Liver (tissue), 9 donors: ENCODE results near the gene LAMA5. TPM values are rescaled to one million over a fixed set of nuclear protein-coding genes. Genes with fewer than 3 reads are reported as not detected.

ENCODE experiments used
- DNase-seq: peaks from one replicate; pipeline ENCODE4 v3.0.0-alpha.2; 2017; ENCODE audit warnings: low spot score
- H3K27ac ChIP-seq, 2 donors: one replicate each; pipeline ENCODE4 v1.7.0; 2013; ENCODE audit warnings: inconsistent platforms in 2 of 2, low read length in 2 of 2, control low read depth in 1 of 2, low read depth in 1 of 2, mild to moderate bottlenecking in 1 of 2
- H3K27me3 ChIP-seq, 4 donors: one replicate each; pipeline versions ENCODE4 v1.6.1 to v1.7.0; 2013; ENCODE audit warnings: low read length in 3 of 4, inconsistent platforms in 1 of 4, mild to moderate bottlenecking in 1 of 4, moderate library complexity in 1 of 4; ENCODE audit not compliant: control insufficient read depth in 4 of 4, insufficient read depth in 4 of 4
- H3K36me3 ChIP-seq, 4 donors: one replicate each; pipeline versions ENCODE4 v1.6.1 to v1.7.0; 2013; ENCODE audit warnings: low read length in 3 of 4, mild to moderate bottlenecking in 3 of 4, low read depth in 1 of 4, moderate library complexity in 1 of 4; ENCODE audit not compliant: control insufficient read depth in 4 of 4, insufficient read depth in 3 of 4
- H3K4me1 ChIP-seq, 4 donors: one replicate each; pipeline versions ENCODE4 v1.6.1 to v1.7.0; 2013; ENCODE audit warnings: low read length in 3 of 4, mild to moderate bottlenecking in 3 of 4, moderate library complexity in 1 of 4; ENCODE audit not compliant: control insufficient read depth in 4 of 4, insufficient read depth in 4 of 4
- H3K4me3 ChIP-seq, 3 donors: one replicate each; pipeline versions ENCODE4 v1.6.1 to v1.7.0; 2013; ENCODE audit warnings: low read length in 3 of 3, control low read depth in 1 of 3, low read depth in 1 of 3, mild to moderate bottlenecking in 1 of 3
- H3K9ac ChIP-seq, 2 donors: one replicate each; pipeline ENCODE4 v1.7.0; 2013; ENCODE audit warnings: low read length in 2 of 2, mild to moderate bottlenecking in 2 of 2, moderate library complexity in 2 of 2, control low read depth in 1 of 2, low read depth in 1 of 2
- H3K9me3 ChIP-seq, 4 donors: one replicate each; pipeline versions ENCODE4 v1.6.1 to v1.7.0; 2013; ENCODE audit warnings: low read length in 3 of 4; ENCODE audit not compliant: control insufficient read depth in 4 of 4
- CTCF ChIP-seq: fragments of 150-350 bp; IDR thresholded peaks from 2 replicates; pipeline ENCODE4 v1.5.1; 2017; ENCODE audit warnings: improper control_type of control experiment, low read depth, low read length; ENCODE audit not compliant: missing input control
- FOXA1 ChIP-seq: IDR thresholded peaks from 2 replicates; pipeline ENCODE4 v1.6.1; 2016; ENCODE audit warnings: antibody characterized with exemption
- GABPA ChIP-seq, 2 donors: IDR thresholded peaks in 1 of 2; conservative IDR thresholded peaks in 1 of 2; 2 replicates each; pipeline ENCODE4 v1.6.1; 2016; ENCODE audit warnings: antibody characterized with exemption in 2 of 2, mild to moderate bottlenecking in 1 of 2, moderate library complexity in 1 of 2
- RAD21 ChIP-seq, 2 donors: IDR thresholded peaks; 2 replicates each; pipeline ENCODE4 v1.6.1; 2016; ENCODE audit warnings: antibody characterized with exemption in 2 of 2, mild to moderate bottlenecking in 2 of 2
- RXRA ChIP-seq, 2 donors: IDR thresholded peaks; 2 replicates each; pipeline ENCODE4 v1.6.1; 2017 to 2018; ENCODE audit warnings: antibody characterized with exemption in 2 of 2, mild to moderate bottlenecking in 1 of 2
- SP1 ChIP-seq: IDR thresholded peaks from 2 replicates; pipeline ENCODE4 v1.6.1; 2018; ENCODE audit warnings: antibody characterized with exemption, mild to moderate bottlenecking
- TAF1 ChIP-seq: conservative IDR thresholded peaks from 2 replicates; pipeline ENCODE4 v1.6.1; 2016; ENCODE audit warnings: antibody characterized with exemption, mild to moderate bottlenecking
- WGBS: extraction: QIAGEN DNeasy Blood & Tissue Kit; methylation state at CpG from one replicate; pipeline ENCODE4 v1.1.7; 2013; 5-methylcytosine and 5-hydroxymethylcytosine counted together
- polyA plus RNA-seq, 2 donors: library from polyadenylated mRNA; stranded (reverse) in 1 of 2; unstranded in 1 of 2; fragments of 200-250 nt in 1 of 2; fragments of >200 nt in 1 of 2; fragmentation: Nextera tagmentation in 1 of 2; extraction: Ambion mirVana in 1 of 2; gene quantifications; one replicate each; pipeline versions ENCODE4 v1.2.1 to v1.2.3, GENCODE V29; 2013 to 2015
- total RNA-seq, 2 donors: library from RNA; depleted of rRNA; stranded (reverse); fragments of >200 nt; gene quantifications; one replicate each; pipeline ENCODE4 v1.2.3, GENCODE V29; 2014
- TF ChIP-seq, protein P1 (sequence below): IDR thresholded peaks from 2 replicates; pipeline ENCODE4 v1.6.1; 2016; ENCODE audit warnings: antibody characterized with exemption, mild to moderate bottlenecking
- donor health status: healthy.
- donor health status: healthy.
- donor health status: healthy.
- donor health status: healthy.
- donor health status: healthy.

Gene LAMA5
- total and polyA plus RNA-seq, 4 donors, result 3.6 to 40.2 (median 13.7) TPM

- peak within 1 kb of the TSS; percentile 59 to 89 for H3K27ac ChIP-seq
- no peaks in the 10 kb centered on the region for H3K27me3 ChIP-seq
- DNase-seq, result peak; percentile 92
- under 1% methylated on average over 83 of the region's 83 CpGs for WGBS
- peaks cover 0 to 13% (median 4%) of the 10 kb centered on the region in 4 donors for H3K36me3 ChIP-seq
- H3K4me1 ChIP-seq, result peaks cover 8 to 36% (median 32%) of the 10 kb centered on the region in 4 donors
- peak within 1 kb of the TSS; percentile 84 to 91 for H3K9ac ChIP-seq
- H3K9me3 ChIP-seq, result no peaks in the 10 kb centered on the region
- TF ChIP-seq GABPA (IDR thresholded peaks at IDR 0.05 in 1 of 2, conservative IDR thresholded peaks at IDR 0.05 in 1 of 2) (peak; percentile 88 to 97), CTCF (peak; percentile 5), TAF1 (no peak), RAD21 (IDR thresholded peaks at IDR 0.05) (peak in 1 of 2 donors; percentile 30), SP1 (no peak)
- TF ChIP-seq, protein P1, sequence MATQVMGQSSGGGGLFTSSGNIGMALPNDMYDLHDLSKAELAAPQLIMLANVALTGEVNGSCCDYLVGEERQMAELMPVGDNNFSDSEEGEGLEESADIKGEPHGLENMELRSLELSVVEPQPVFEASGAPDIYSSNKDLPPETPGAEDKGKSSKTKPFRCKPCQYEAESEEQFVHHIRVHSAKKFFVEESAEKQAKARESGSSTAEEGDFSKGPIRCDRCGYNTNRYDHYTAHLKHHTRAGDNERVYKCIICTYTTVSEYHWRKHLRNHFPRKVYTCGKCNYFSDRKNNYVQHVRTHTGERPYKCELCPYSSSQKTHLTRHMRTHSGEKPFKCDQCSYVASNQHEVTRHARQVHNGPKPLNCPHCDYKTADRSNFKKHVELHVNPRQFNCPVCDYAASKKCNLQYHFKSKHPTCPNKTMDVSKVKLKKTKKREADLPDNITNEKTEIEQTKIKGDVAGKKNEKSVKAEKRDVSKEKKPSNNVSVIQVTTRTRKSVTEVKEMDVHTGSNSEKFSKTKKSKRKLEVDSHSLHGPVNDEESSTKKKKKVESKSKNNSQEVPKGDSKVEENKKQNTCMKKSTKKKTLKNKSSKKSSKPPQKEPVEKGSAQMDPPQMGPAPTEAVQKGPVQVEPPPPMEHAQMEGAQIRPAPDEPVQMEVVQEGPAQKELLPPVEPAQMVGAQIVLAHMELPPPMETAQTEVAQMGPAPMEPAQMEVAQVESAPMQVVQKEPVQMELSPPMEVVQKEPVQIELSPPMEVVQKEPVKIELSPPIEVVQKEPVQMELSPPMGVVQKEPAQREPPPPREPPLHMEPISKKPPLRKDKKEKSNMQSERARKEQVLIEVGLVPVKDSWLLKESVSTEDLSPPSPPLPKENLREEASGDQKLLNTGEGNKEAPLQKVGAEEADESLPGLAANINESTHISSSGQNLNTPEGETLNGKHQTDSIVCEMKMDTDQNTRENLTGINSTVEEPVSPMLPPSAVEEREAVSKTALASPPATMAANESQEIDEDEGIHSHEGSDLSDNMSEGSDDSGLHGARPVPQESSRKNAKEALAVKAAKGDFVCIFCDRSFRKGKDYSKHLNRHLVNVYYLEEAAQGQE, result no peak
- H3K4me3 ChIP-seq, result peak within 1 kb of the TSS; percentile 85 to 97 (median 92)
Observed at GRCh38 chr20:62386383-62387218, 19.5 kb upstream of the LAMA5 start, which contains the start of gene RPS21. Gene RPS21 (plus strand): TSS chr20:62387103. CDS start chr20:62387339, 236 bp downstream.

GRCh38 chr20:62382306-62383198 is 15.4 kb upstream of the LAMA5 start:
- H3K4me3 ChIP-seq, result no peak overlapping the region
- H3K27me3 ChIP-seq, result no peaks in the 10 kb centered on the region
- peaks cover 0 to 13% (median 12%) of the 10 kb centered on the region in 4 donors for H3K4me1 ChIP-seq
- H3K9ac ChIP-seq, result no peak overlapping the region
- 46% methylated on average over 18 of the region's 18 CpGs for WGBS
- H3K27ac ChIP-seq, result no peak overlapping the region
- TF ChIP-seq CTCF, result peak; percentile 90
- TF ChIP-seq RXRA (IDR thresholded peaks at IDR 0.05), result peak in 1 of 2 donors; percentile 13
- no peak for TF ChIP-seq FOXA1
- TF ChIP-seq RAD21 (IDR thresholded peaks at IDR 0.05), result peak; percentile 84 to 98
- H3K36me3 ChIP-seq, result no peaks in the 10 kb centered on the region
- DNase-seq, result peak; percentile 82
- no peaks in the 10 kb centered on the region for H3K9me3 ChIP-seq
